ENCODE data around the gene TMEM270.

The TMEM270 gene

DNA sequence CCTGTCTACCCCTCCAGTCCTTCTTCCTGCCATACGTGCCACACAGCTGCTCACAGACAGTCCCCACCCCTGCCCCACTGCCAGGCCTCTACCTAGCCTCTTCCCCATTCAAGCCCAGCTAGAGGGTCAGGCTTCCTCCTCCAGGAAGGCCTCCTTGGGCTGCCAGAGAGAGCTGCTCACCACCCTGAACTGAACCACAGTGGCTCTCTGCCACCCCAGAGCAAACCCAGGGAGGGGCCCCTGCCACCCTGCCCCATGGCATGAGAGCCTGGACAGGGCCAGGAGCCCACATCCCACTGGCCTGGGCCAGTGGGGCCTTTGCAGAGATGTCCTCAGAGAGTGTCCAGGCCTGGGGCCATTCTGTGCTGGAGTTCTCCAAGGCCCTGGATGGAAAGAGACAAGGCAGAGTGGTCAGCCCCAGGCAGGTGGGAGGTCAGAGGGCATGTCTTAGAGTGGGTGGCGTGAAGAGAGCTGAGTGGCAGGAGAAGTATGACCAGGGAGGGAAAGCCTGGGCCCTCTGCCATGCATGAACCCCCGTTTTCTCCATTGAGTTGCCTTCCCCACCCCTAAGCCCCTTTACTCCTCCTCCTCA is 40.4 kb downstream of the TMEM270 start:
- H3K4me1 ChIP-seq (ENCODE audit: control insufficient read depth, insufficient read depth, low read length) = peaks cover 10% of the 10 kb centered on the region
- no peak overlapping the region for H3K4me3 ChIP-seq (ENCODE audit: low read length in 2 of 2)
- H3K9me3 ChIP-seq (ENCODE audit: control insufficient read depth in 2 of 2, low read length in 2 of 2) = peaks cover 0 to 6% of the 10 kb centered on the region in 2 donors
- H3K36me3 ChIP-seq (ENCODE audit: control insufficient read depth in 2 of 2, insufficient read depth in 2 of 2, low read length in 2 of 2) = no peaks in the 10 kb centered on the region
- H3K27ac ChIP-seq (ENCODE audit: low read length) = no peak overlapping the region
- no peaks in the 10 kb centered on the region for H3K27me3 ChIP-seq (ENCODE audit: control insufficient read depth in 1 of 2, insufficient read depth in 2 of 2, low read length in 2 of 2)
- H3K9ac ChIP-seq (ENCODE audit: low read length in 2 of 2) = no peak overlapping the region

DNA sequence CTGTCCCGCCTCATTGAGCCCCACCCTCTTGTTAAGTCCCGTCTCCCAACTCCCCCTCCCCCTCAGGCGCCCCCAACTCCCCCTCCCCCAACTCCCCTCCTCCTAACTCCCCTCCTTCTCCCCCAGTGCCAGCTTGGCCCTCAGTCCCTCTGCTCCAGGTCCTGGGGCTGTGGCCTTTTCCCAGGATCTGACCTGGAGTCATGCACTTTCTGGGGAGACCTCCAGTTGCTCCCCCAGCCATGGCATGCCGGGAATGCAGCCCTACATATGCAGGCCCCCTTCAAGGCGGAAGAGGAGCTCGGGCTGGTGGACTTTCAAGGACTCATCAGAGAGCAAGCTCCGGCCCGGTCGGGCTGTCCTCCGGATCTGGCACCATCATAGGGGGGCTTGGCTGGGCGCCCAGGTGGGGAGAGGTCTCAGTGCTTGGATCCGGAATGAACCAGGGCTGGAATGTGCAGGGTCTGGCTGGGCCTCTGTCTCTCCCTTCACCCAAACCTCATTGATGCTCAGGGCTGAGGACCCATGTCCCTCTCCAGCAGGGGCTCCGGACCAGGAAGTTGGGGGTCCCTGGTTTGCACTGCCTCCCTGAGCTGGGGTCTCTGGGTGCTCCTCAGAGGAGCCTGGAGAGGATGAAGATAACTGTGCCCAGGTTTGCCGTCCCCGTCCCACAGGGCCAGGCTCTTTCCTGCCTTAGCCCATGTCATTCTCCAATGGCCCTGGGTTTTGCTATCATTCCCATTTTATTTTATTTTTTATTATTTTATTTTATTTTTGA is 41.1 kb downstream of the TMEM270 start:
- Histone ChIP-seq H3K27me3 (ENCODE audit: control insufficient read depth in 1 of 2, insufficient read depth in 2 of 2, low read length in 2 of 2) (no peaks in the 10 kb centered on the region), H3K36me3 (ENCODE audit: control insufficient read depth in 2 of 2, insufficient read depth in 2 of 2, low read length in 2 of 2) (no peaks in the 10 kb centered on the region), H3K9ac (ENCODE audit: low read length in 2 of 2) (no peak overlapping the region), H3K4me3 (ENCODE audit: low read length in 2 of 2) (no peak overlapping the region), H3K27ac (ENCODE audit: low read length) (no peak overlapping the region), H3K4me1 (ENCODE audit: control insufficient read depth, insufficient read depth, low read length) (peaks cover 10% of the 10 kb centered on the region), H3K9me3 (ENCODE audit: control insufficient read depth in 2 of 2, low read length in 2 of 2) (no peaks in the 10 kb centered on the region)

DNA sequence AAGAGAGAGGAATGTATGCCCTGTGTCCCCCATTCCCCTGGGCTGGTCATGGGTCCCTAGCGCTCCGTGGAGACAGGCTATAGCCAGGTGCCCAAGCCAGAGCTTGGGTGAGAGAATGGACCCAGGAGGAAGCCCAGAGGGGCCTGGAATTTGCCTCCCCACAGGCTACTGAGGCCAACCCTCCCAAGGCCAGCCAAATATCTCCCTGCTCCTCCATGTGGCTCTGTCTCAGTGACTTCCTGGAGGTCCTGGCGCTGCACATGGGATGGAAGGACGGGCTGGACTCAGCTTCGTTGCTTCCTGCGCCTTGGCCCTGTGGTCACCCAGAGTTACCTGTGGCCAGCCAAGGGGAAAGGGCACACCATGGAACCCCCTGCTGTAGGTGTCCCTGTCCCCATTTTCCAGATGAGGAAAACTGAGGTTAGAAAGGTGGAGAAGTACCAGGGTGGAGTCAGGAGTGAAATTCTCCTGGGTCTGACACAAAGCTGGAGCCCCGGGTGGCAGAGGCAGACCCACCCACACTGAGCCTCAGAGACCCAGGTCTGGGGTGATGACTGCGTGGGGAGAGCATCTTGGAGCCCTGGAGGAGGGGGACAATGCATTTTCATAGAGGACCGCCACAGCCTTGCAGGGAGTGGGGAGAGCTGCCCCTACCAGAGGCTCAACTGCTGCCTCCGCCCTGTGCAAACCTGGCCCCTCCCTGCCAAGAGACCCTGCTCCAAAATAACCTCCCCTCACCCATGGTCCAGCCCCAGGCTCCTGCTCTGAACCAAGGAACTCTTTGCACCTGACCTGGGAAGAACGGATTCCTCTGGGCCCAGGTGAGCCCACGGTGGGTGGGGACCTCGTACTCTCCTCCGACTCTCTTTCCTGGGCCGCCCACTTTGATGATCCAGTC is 42.6 kb downstream of the TMEM270 start:
- no peaks in the 10 kb centered on the region for H3K36me3 ChIP-seq (ENCODE audit: control insufficient read depth in 2 of 2, insufficient read depth in 2 of 2, low read length in 2 of 2)
- H3K4me1 ChIP-seq (ENCODE audit: control insufficient read depth, insufficient read depth, low read length) = peaks cover 10% of the 10 kb centered on the region
- H3K27me3 ChIP-seq (ENCODE audit: control insufficient read depth in 1 of 2, insufficient read depth in 2 of 2, low read length in 2 of 2) = no peaks in the 10 kb centered on the region
- H3K9me3 ChIP-seq (ENCODE audit: control insufficient read depth in 2 of 2, low read length in 2 of 2) = no peaks in the 10 kb centered on the region
- no peak overlapping the region for H3K27ac ChIP-seq (ENCODE audit: low read length)
- H3K9ac ChIP-seq (ENCODE audit: low read length in 2 of 2) = no peak overlapping the region
- H3K4me3 ChIP-seq (ENCODE audit: low read length in 2 of 2) = no peak overlapping the region

DNA sequence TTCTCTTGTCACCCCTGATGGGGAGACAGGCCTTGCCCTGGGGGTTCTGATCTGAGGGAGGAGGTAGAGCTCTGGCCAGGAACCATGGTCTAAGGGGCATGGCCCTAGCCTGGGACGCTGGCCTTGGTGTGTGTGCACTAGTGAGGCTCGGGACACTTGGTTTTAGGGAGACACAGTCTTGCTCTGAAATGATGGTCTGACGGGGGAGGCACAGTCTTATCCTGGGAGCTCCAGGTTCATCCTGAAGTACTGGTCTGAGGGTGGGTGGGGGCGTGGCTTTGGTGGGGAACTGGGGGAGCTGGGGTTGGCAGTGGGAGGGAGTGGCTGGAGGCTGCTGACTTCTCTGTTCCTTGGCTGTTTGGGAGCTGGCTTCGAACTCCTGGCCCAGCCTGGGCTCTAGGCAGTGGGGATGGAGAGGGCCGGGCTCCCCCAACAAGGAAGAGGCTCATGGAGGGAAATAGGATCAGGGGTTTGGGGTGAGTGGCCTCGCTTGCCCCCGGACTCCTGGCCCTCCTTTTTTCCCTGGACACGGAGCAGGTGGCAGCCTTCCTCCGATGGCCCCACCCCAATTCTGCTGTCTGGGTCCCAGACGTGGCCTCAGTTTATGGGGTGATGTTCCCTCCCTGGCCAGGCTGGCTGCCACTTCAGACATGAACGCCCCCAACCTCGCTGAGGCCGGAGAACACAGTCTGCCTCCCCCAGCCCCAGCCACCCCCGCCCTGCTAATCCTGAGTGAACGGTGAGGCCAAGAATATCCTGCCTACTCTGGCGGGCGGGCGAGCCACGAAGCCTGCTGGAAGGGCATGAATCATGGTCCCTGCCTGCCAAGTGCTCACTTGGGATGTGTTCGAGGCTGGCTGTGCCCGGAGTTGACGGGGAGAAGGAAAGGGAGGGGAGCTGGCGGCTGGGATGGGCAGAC is 43.5 kb downstream of the TMEM270 start:
- H3K27me3 ChIP-seq (ENCODE audit: control insufficient read depth in 1 of 2, insufficient read depth in 2 of 2, low read length in 2 of 2) = no peaks in the 10 kb centered on the region
- H3K36me3 ChIP-seq (ENCODE audit: control insufficient read depth in 2 of 2, insufficient read depth in 2 of 2, low read length in 2 of 2) = no peaks in the 10 kb centered on the region
- H3K4me1 ChIP-seq (ENCODE audit: control insufficient read depth, insufficient read depth, low read length) = peaks cover 10% of the 10 kb centered on the region
- no peak overlapping the region for H3K4me3 ChIP-seq (ENCODE audit: low read length in 2 of 2)
- no peak overlapping the region for H3K27ac ChIP-seq (ENCODE audit: low read length)
- H3K9me3 ChIP-seq (ENCODE audit: control insufficient read depth in 2 of 2, low read length in 2 of 2) = no peaks in the 10 kb centered on the region
- no peak overlapping the region for H3K9ac ChIP-seq (ENCODE audit: low read length in 2 of 2)

DNA sequence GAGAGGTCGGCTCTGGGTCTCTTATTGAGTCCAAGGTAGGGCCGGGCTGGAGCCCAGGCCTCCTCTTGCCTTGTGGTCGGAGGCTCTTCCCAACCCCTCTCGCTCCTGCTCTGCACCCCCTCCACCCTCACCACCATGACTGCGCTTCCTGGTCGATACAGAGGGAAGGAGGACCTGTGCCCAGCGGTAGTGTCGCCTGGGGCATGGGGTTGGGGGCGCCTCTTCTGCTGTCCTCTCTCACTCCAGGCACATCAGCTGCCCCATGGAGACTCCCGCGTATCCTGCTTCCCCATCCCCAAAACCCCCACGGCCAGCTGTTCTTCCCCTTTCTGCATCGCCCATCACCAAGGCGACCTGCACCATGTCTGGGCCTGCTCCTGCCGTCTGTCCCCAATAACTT is 44.4 kb downstream of the TMEM270 start:
- peaks cover 1% of the 10 kb centered on the region for H3K4me1 ChIP-seq (ENCODE audit: control insufficient read depth, insufficient read depth, low read length)
- H3K9me3 ChIP-seq (ENCODE audit: control insufficient read depth in 2 of 2, low read length in 2 of 2) = no peaks in the 10 kb centered on the region
- H3K36me3 ChIP-seq (ENCODE audit: control insufficient read depth in 2 of 2, insufficient read depth in 2 of 2, low read length in 2 of 2) = no peaks in the 10 kb centered on the region
- no peak overlapping the region for H3K9ac ChIP-seq (ENCODE audit: low read length in 2 of 2)
- H3K27ac ChIP-seq (ENCODE audit: low read length) = no peak overlapping the region
- no peak overlapping the region for H3K4me3 ChIP-seq (ENCODE audit: low read length in 2 of 2)
- H3K27me3 ChIP-seq (ENCODE audit: control insufficient read depth in 1 of 2, insufficient read depth in 2 of 2, low read length in 2 of 2) = no peaks in the 10 kb centered on the region

DNA sequence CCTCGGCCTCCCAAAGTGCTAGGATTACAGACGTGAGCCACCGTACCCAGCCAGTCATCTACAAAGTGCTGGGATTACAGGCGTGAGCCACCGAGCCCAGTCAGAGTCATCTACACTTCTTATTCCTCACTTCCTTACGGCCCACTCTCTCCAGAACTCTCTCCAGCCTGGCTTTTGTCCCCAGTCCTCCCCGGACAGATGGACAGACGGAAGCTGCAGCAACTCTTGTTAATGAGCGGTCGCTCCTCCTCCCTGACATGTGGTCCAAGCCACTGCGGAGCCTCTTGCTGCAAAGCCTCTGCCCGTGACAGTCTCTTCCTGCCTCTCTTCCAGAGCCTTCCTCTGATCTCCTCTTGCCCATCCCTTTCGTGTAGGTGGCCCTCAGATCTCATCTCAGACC is 45.9 kb downstream of the TMEM270 start:
- Histone ChIP-seq H3K4me1 (ENCODE audit: control insufficient read depth, insufficient read depth, low read length) (no peaks in the 10 kb centered on the region), H3K9me3 (ENCODE audit: control insufficient read depth in 2 of 2, low read length in 2 of 2) (no peaks in the 10 kb centered on the region), H3K27ac (ENCODE audit: low read length) (no peak overlapping the region), H3K9ac (ENCODE audit: low read length in 2 of 2) (no peak overlapping the region), H3K36me3 (ENCODE audit: control insufficient read depth in 2 of 2, insufficient read depth in 2 of 2, low read length in 2 of 2) (no peaks in the 10 kb centered on the region), H3K4me3 (ENCODE audit: low read length in 2 of 2) (no peak overlapping the region), H3K27me3 (ENCODE audit: control insufficient read depth in 1 of 2, insufficient read depth in 2 of 2, low read length in 2 of 2) (no peaks in the 10 kb centered on the region)

DNA sequence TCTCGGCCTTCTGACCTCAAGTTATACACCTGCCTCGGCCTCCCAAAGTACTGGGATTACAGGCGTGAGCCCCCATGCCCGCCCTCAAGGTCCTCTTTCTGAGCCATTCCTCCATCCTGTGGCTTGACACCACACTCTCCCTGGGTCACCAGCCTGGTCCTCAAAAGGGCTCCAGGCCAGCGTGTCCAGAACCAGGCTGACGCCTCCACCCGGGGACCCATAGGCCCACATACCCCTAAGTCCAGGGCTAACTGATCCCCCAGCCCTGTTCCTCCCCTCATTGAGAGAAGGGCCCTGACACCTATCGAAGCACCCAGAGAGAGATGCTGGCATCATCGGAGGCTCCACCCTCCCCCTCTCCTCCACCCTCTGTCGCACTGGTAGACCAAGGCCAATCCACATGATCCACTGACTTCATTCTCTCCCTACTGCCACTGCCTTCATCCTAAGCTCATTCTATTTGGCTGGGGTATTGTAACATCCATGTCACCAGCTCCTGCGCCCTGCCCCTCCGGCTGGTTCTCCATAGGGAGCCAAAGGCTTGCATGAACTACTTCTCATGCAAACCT is 46.7 kb downstream of the TMEM270 start:
- Histone ChIP-seq H3K36me3 (ENCODE audit: control insufficient read depth in 2 of 2, insufficient read depth in 2 of 2, low read length in 2 of 2) (no peaks in the 10 kb centered on the region), H3K27me3 (ENCODE audit: control insufficient read depth in 1 of 2, insufficient read depth in 2 of 2, low read length in 2 of 2) (no peaks in the 10 kb centered on the region)

DNA sequence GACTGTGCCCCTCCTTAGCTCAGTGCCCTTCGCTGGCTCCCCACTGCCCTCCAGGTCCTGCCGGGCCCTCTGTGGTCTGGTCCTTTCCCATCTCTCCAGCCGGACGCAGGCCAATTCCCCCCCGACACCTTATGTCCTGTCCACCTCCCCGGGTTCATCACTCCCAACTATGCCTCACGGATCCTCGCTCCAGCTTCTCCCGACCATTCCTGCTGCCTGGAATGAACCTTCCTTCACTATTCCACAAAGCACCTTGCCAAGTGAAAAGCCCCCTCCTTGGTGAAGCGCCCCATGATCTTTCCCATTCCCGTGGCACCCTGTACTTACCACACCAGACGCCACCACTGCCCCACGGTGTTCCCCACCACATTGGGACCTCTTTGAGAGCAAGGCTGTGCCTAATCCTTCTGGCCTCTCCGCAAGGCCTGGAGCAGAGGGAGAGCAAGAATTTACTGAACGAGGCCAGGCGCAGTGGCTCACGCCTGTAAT is 47.2 kb downstream of the TMEM270 start:
- Histone ChIP-seq H3K9ac (ENCODE audit: low read length in 2 of 2) (no peak overlapping the region), H3K4me1 (ENCODE audit: control insufficient read depth, insufficient read depth, low read length) (no peaks in the 10 kb centered on the region), H3K27ac (ENCODE audit: low read length) (no peak overlapping the region), H3K9me3 (ENCODE audit: control insufficient read depth in 2 of 2, low read length in 2 of 2) (no peaks in the 10 kb centered on the region), H3K36me3 (ENCODE audit: control insufficient read depth in 2 of 2, insufficient read depth in 2 of 2, low read length in 2 of 2) (no peaks in the 10 kb centered on the region), H3K27me3 (ENCODE audit: control insufficient read depth in 1 of 2, insufficient read depth in 2 of 2, low read length in 2 of 2) (no peaks in the 10 kb centered on the region), H3K4me3 (ENCODE audit: low read length in 2 of 2) (no peak overlapping the region)

More for the DNA sequence above, 46.7 kb downstream of the TMEM270 start:
- Histone ChIP-seq H3K9me3 (ENCODE audit: control insufficient read depth in 2 of 2, low read length in 2 of 2) (no peaks in the 10 kb centered on the region), H3K4me3 (ENCODE audit: low read length in 2 of 2) (no peak overlapping the region), H3K4me1 (ENCODE audit: control insufficient read depth, insufficient read depth, low read length) (no peaks in the 10 kb centered on the region), H3K9ac (ENCODE audit: low read length in 2 of 2) (no peak overlapping the region), H3K27ac (ENCODE audit: low read length) (no peak overlapping the region)

DNA sequence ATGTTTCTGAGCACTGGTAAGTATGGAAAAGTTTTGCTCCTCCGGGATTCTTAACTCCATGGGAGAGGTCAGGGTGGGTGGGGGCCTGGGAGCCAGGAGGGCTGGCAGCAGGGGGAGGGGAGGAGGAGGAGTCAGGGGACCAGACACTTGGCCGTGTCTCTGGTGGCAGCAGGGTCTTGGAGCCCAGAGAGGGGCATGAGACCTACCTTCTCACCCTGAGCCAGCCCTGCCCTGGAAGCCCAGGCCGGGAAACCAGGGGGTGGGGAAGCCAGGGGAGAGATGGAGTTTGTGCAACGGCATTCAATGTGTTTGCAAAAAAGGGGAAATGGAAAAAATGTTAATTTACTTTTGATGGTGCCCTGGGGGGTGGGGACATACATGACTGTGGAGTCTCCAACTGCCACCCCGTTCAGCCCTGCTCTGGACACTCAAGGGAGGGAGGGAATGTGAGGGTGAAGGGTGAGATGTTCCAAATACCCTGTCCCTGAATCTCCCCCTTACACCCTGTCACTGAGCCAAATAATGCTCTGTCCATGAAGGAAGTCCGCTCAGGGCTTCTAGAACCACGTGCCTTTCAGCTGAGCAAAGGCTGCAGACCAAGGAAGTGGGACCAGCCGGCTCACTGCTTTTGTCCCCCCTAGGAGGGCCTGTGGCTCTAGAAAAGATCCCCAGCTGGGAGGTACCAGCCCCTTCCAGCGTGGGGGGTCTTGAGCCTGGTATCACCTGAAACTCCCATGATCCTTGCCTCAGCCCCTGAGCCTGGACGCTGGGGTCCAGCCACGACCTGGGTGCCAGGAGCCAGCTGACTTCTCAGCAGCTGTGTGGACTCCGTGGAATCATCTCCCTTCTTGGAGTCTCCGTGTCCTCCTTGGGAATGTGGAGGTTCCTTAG is 48.3 kb downstream of the TMEM270 start:
- Histone ChIP-seq H3K4me1 (ENCODE audit: control insufficient read depth, insufficient read depth, low read length) (no peaks in the 10 kb centered on the region), H3K9ac (ENCODE audit: low read length in 2 of 2) (no peak overlapping the region), H3K36me3 (ENCODE audit: control insufficient read depth in 2 of 2, insufficient read depth in 2 of 2, low read length in 2 of 2) (no peaks in the 10 kb centered on the region), H3K4me3 (ENCODE audit: low read length in 2 of 2) (no peak overlapping the region), H3K27ac (ENCODE audit: low read length) (no peak overlapping the region), H3K27me3 (ENCODE audit: control insufficient read depth in 1 of 2, insufficient read depth in 2 of 2, low read length in 2 of 2) (no peaks in the 10 kb centered on the region), H3K9me3 (ENCODE audit: control insufficient read depth in 2 of 2, low read length in 2 of 2) (no peaks in the 10 kb centered on the region)
